Fibroblast of pulmonary artery (primary cell): ENCODE results near the gene IL1RL1.

Experiments used
- DNase-seq: peaks from one replicate; pipeline ENCODE4 v3.0.0-alpha.2; 2010; ENCODE audit warnings: low read depth
- H3K4me3 ChIP-seq: replicated peaks from 2 replicates; pipeline ENCODE4 v1.5.1; 2011; ENCODE audit warnings: low read depth, mild to moderate bottlenecking, control low read depth, low read length, moderate library complexity
- CTCF ChIP-seq: IDR thresholded peaks from 2 replicates; pipeline ENCODE4 v1.5.1; 2011; ENCODE audit warnings: mild to moderate bottlenecking, control low read depth, low read length, inconsistent platforms; ENCODE audit errors: missing control alignments

Gene IL1RL1

GRCh38 chr2:102282678-102283091 is 28.7 kb upstream of the IL1RL1 start:
- no peak for DNase-seq
- H3K4me3 ChIP-seq: no peak overlapping the region
- TF ChIP-seq CTCF: no peak

DNA sequence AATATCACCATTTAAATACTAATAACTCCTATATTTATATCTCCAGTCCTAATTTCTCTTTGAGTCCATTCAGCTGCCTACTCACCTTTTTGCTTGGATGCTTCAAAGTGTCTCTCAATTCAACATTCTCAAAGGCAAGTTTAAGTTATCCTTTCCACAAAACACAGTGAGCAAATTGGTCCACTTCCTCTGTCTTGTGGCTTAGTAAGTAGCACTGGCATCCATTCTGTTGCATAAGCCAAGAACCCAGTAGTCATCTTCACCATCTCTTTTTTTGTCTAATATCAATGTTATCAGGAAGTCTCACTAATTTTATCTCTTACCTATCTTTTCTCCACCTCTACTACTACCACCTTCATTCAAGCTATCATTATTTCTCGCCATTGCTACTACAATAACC is 27.4 kb upstream of the IL1RL1 start:
- no peak for TF ChIP-seq CTCF
- H3K4me3 ChIP-seq: no peak overlapping the region
- no peak for DNase-seq

- no peak for DNase-seq
- TF ChIP-seq CTCF: no peak
- H3K4me3 ChIP-seq: no peak overlapping the region
Observed at GRCh38 chr2:102284611-102285010, 26.8 kb upstream of the IL1RL1 start.

GRCh38 chr2:102285368-102285767 is 26.0 kb upstream of the IL1RL1 start:
- H3K4me3 ChIP-seq: no peak overlapping the region
- no peak for TF ChIP-seq CTCF
- DNase-seq: no peak

GRCh38 chr2:102286041-102286440 is 25.3 kb upstream of the IL1RL1 start:
- H3K4me3 ChIP-seq: no peak overlapping the region
- TF ChIP-seq CTCF: no peak
- peak; percentile 42 for DNase-seq

- TF ChIP-seq CTCF: no peak
- peak; percentile 40 for DNase-seq
- no peak overlapping the region for H3K4me3 ChIP-seq
Observed at GRCh38 chr2:102289129-102289528, 22.2 kb upstream of the IL1RL1 start.

DNA sequence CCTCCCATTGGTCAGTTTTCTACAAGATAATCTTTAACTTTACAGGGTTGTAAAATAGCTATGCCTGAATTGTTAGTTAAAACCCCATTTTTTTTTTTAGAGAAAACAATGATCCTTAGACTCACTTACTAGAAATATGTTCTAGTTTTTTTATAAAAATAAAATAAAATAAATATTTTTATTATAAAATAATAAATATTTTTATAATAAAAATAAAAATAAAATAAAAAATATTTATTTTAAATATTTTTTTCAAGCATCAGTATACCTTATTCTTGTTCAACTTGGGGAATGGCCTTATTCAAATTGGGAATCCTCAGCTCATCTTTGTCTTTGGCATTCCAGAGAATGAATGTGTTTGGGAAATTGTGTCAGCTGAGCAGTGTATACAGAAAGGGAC is 20.8 kb upstream of the IL1RL1 start:
- no peak overlapping the region for H3K4me3 ChIP-seq
- no peak for DNase-seq

More for the DNA sequence above, 20.8 kb upstream of the IL1RL1 start:
- no peak for TF ChIP-seq CTCF
